Measurements from ENCODE around the gene ATP1A2.

- TF ChIP-seq CTCF (tag by site-specific recombination; IDR thresholded peaks at IDR 0.05): no peak
- TF ChIP-seq ZNF549 (tag by site-specific recombination; IDR thresholded peaks at IDR 0.05): no peak
- TF ChIP-seq ZNF600 (tag by site-specific recombination; IDR thresholded peaks at IDR 0.05): no peak
- no peak for TF ChIP-seq ZBTB7A (tag by site-specific recombination; IDR thresholded peaks at IDR 0.05; ENCODE audit: low read depth)
- no peak for TF ChIP-seq ZNF830 (tag by site-specific recombination; IDR thresholded peaks at IDR 0.05; ENCODE audit: low read depth)
- no peak for TF ChIP-seq HOXA7 (CRISPR knock-in tag; IDR thresholded peaks at IDR 0.05; ENCODE audit: borderline replicate concordance)
- no peak for TF ChIP-seq SETDB1 (IDR thresholded peaks at IDR 0.05; ENCODE audit: insufficient read length, low read length)
- TF ChIP-seq ZFP41 (tag by site-specific recombination; IDR thresholded peaks at IDR 0.05; ENCODE audit: borderline replicate concordance): no peak
- TF ChIP-seq ZNF707 (tag by site-specific recombination; IDR thresholded peaks at IDR 0.05): no peak
- TF ChIP-seq ZNF133 (tag by site-specific recombination; IDR thresholded peaks at IDR 0.05): no peak
- no peak for TF ChIP-seq ZNF449 (tag by site-specific recombination; IDR thresholded peaks at IDR 0.05)
- no peak for TF ChIP-seq ZBTB49 (tag by site-specific recombination; IDR thresholded peaks at IDR 0.05; ENCODE audit: low read depth)
These were observed 21.3 kb downstream of the ATP1A2 start for GRCh38 chr1:160136926-160137200.

Data from HEK293 (cell line).